Subcutaneous adipose tissue (tissue), 4 donors: ENCODE measurements around the gene CFAP74. TPM values are rescaled to one million over a fixed set of nuclear protein-coding genes. Genes with fewer than 3 reads are reported as not detected.

Experiments
- CTCF ChIP-seq: fragments of 450-650 bp; IDR thresholded peaks from one replicate; pipeline ENCODE4 v1.5.1; 2016; ENCODE audit warnings: low read depth, mild to moderate bottlenecking, control low read depth, antibody characterized with exemption, moderate library complexity
- total RNA-seq, 4 donors: library from RNA; depleted of rRNA; stranded (reverse); fragments of >200 nt; gene quantifications; one replicate each; pipeline ENCODE4 v1.1.0, GENCODE V29; 2016

The CFAP74 gene
- total RNA-seq, 4 donors from 2014 or later, result 0.16 TPM; not detected in 3

- TF ChIP-seq CTCF, result no peak
These were observed 34.6 kb downstream of the CFAP74 start for GRCh38 chr1:1968767-1969504.

GRCh38 chr1:1967879-1968278 lies 35.7 kb downstream of the CFAP74 start:
- no peak for TF ChIP-seq CTCF

GRCh38 chr1:1967151-1967550 lies 36.4 kb downstream of the CFAP74 start:
- TF ChIP-seq CTCF, result no peak

GRCh38 chr1:1966071-1966740 lies 37.4 kb downstream of the CFAP74 start:
- TF ChIP-seq CTCF, result no peak

GRCh38 chr1:1965546-1965945 lies 38.0 kb downstream of the CFAP74 start:
- no peak for TF ChIP-seq CTCF

GRCh38 chr1:1964811-1965210 lies 38.8 kb downstream of the CFAP74 start:
- no peak for TF ChIP-seq CTCF

GRCh38 chr1:1963570-1963969 lies 40.0 kb downstream of the CFAP74 start:
- TF ChIP-seq CTCF, result no peak
